Type B pancreatic cell (in vitro differentiated cells): Measurements from ENCODE around the gene KRTAP19-2. TPM values are rescaled to one million over a fixed set of nuclear protein-coding genes. Genes with fewer than 3 reads are reported as not detected.
A peak's percentile ranks its signal among the peaks of the same experiment; 100 is the strongest.

ENCODE experiments used
- DNase-seq: peaks from one replicate; pipeline ENCODE4 v3.0.0; 2021; ENCODE audit warnings: mixed read lengths; ENCODE audit not compliant: unreplicated experiment; ENCODE audit errors: extremely low spot score
- H3K27ac Mint-ChIP-seq: 2 replicates; pipeline ENCODE4 v1.8.0; 2021; ENCODE audit warnings: mild to moderate bottlenecking, mixed read lengths
- H3K27me3 Mint-ChIP-seq: 2 replicates; pipeline ENCODE4 v1.8.0; 2021; ENCODE audit warnings: mixed read lengths
- H3K36me3 Mint-ChIP-seq: 2 replicates; pipeline ENCODE4 v1.8.0; 2021; ENCODE audit warnings: mixed read lengths
- H3K4me1 Mint-ChIP-seq: one replicate; pipeline ENCODE4 v1.8.0; 2021; ENCODE audit warnings: mixed read lengths; ENCODE audit not compliant: unreplicated experiment
- H3K4me3 Mint-ChIP-seq: 2 replicates; pipeline ENCODE4 v1.8.0; 2021; ENCODE audit warnings: mild to moderate bottlenecking, mixed read lengths
- H3K9me3 Mint-ChIP-seq: 2 replicates; pipeline ENCODE4 v1.8.0; 2021; ENCODE audit warnings: mixed read lengths
- CTCF ChIP-seq: fragments of 200-600 bp; sonication (generic); conservative IDR thresholded peaks from 2 replicates; pipeline ENCODE4 v1.5.0; 2021; ENCODE audit warnings: antibody characterized with exemption, mild to moderate bottlenecking
- total RNA-seq: library from RNA; stranded (reverse); gene quantifications from 2 replicates; pipeline ENCODE4 v1.2.1, GENCODE V29; 2021; ENCODE audit warnings: low replicate concordance

Gene KRTAP19-2
- total RNA-seq, 1 donor from 2014 or later: not detected

- H3K4me1 Mint-ChIP-seq: peaks cover 4% of the 10 kb centered on the region
Measured at GRCh38 chr21:30479259-30479658, 8.0 kb downstream of the KRTAP19-2 start.

GRCh38 chr21:30478004-30478403 lies 9.2 kb downstream of the KRTAP19-2 start:
- no peak for DNase-seq
- TF ChIP-seq CTCF: no peak

More at GRCh38 chr21:30479259-30479658, 8.0 kb downstream of the KRTAP19-2 start:
- no peak for DNase-seq
- peaks cover 4% of the 10 kb centered on the region for H3K9me3 Mint-ChIP-seq
- TF ChIP-seq CTCF: no peak
- H3K36me3 Mint-ChIP-seq: no peaks in the 10 kb centered on the region
- no peak overlapping the region for H3K4me3 Mint-ChIP-seq
- no peak overlapping the region for H3K27ac Mint-ChIP-seq
- H3K27me3 Mint-ChIP-seq: no peaks in the 10 kb centered on the region

GRCh38 chr21:30468900-30469714 lies 18.1 kb downstream of the KRTAP19-2 start:
- peaks cover 16% of the 10 kb centered on the region for H3K4me1 Mint-ChIP-seq
- H3K27ac Mint-ChIP-seq: no peak overlapping the region
- no peaks in the 10 kb centered on the region for H3K27me3 Mint-ChIP-seq
- H3K36me3 Mint-ChIP-seq: peaks cover 3% of the 10 kb centered on the region
- no peak overlapping the region for H3K4me3 Mint-ChIP-seq
- H3K9me3 Mint-ChIP-seq: no peaks in the 10 kb centered on the region
- DNase-seq: no peak
- TF ChIP-seq CTCF: no peak

More at GRCh38 chr21:30478004-30478403, 9.2 kb downstream of the KRTAP19-2 start:
- H3K4me3 Mint-ChIP-seq: peak overlapping the region; percentile 53
- H3K36me3 Mint-ChIP-seq: no peaks in the 10 kb centered on the region
- peaks cover 4% of the 10 kb centered on the region for H3K4me1 Mint-ChIP-seq
- no peaks in the 10 kb centered on the region for H3K27me3 Mint-ChIP-seq
- peak overlapping the region; percentile 92 for H3K27ac Mint-ChIP-seq
- peaks cover 4% of the 10 kb centered on the region for H3K9me3 Mint-ChIP-seq

GRCh38 chr21:30463713-30464112 lies 23.5 kb downstream of the KRTAP19-2 start:
- TF ChIP-seq CTCF: peak; percentile 74
- H3K27ac Mint-ChIP-seq: no peak overlapping the region
- peaks cover 3% of the 10 kb centered on the region for H3K36me3 Mint-ChIP-seq
- H3K27me3 Mint-ChIP-seq: no peaks in the 10 kb centered on the region
- H3K4me1 Mint-ChIP-seq: peaks cover 11% of the 10 kb centered on the region
- H3K9me3 Mint-ChIP-seq: peaks cover 3% of the 10 kb centered on the region
- no peak for DNase-seq
- no peak overlapping the region for H3K4me3 Mint-ChIP-seq

- H3K27me3 Mint-ChIP-seq: no peaks in the 10 kb centered on the region
- DNase-seq: no peak
- no peak overlapping the region for H3K27ac Mint-ChIP-seq
- H3K9me3 Mint-ChIP-seq: no peaks in the 10 kb centered on the region
- TF ChIP-seq CTCF: no peak
- H3K4me3 Mint-ChIP-seq: no peak overlapping the region
- no peaks in the 10 kb centered on the region for H3K4me1 Mint-ChIP-seq
- no peaks in the 10 kb centered on the region for H3K36me3 Mint-ChIP-seq
Measured at GRCh38 chr21:30448514-30448913, 38.7 kb downstream of the KRTAP19-2 start.
